GM08714 (cell line): ENCODE results near the gene SLC25A39.
"Not testable (repeated sequence)": the region's sequence is repeated elsewhere in the genome, so short reads cannot be mapped to it uniquely, and the experiment has no call there.

Experiments used
- H3K4me3 ChIP-seq: fragments of 200-500 bp; sonication (Bioruptor generic); 2 replicates; pipeline ENCODE4 v1.5.1; 2014; ENCODE audit warnings: mild to moderate bottlenecking, low read length, inconsistent platforms
- ZNF274 ChIP-seq: IDR thresholded peaks from 2 replicates; pipeline ENCODE4 v1.6.1; 2012; ENCODE audit warnings: mild to moderate bottlenecking, low read depth, low read length

Gene SLC25A39

GRCh38 chr17:44348234-44348987 lies 23.8 kb upstream of the SLC25A39 start:
- no peak overlapping the region; the same call in 1 of the 2 replicates for H3K4me3 ChIP-seq
- no peak for TF ChIP-seq ZNF274

- H3K4me3 ChIP-seq: not testable (repeated sequence)
These were observed 22.8 kb upstream of the SLC25A39 start for GRCh38 chr17:44347206-44348055.

GRCh38 chr17:44346064-44346844 lies 21.6 kb upstream of the SLC25A39 start:
- H3K4me3 ChIP-seq: peak overlapping the region; percentile 82; the same call in 1 of the 2 replicates
- TF ChIP-seq ZNF274: no peak

GRCh38 chr17:44345454-44346026 lies 20.9 kb upstream of the SLC25A39 start:
- H3K4me3 ChIP-seq: peak overlapping the region; percentile 82
- TF ChIP-seq ZNF274: no peak

GRCh38 chr17:44344939-44345453 lies 20.4 kb upstream of the SLC25A39 start, which contains the start of gene GRN:
Gene GRN (plus strand): TSS chr17:44345302. CDS start chr17:44349165, 3,863 bp downstream.
- peak within 1 kb of the TSS; percentile 82 for H3K4me3 ChIP-seq
- TF ChIP-seq ZNF274: no peak

GRCh38 chr17:44343510-44344209 lies 19.0 kb upstream of the SLC25A39 start:
- TF ChIP-seq ZNF274: no peak
- no peak overlapping the region for H3K4me3 ChIP-seq

- not testable (repeated sequence) for H3K4me3 ChIP-seq
These were observed 15.9 kb upstream of the SLC25A39 start for GRCh38 chr17:44340553-44340952.

- TF ChIP-seq ZNF274: no peak
- no peak overlapping the region for H3K4me3 ChIP-seq
These were observed 14.1 kb upstream of the SLC25A39 start for GRCh38 chr17:44338702-44339101.

GRCh38 chr17:44335968-44336367 lies 11.3 kb upstream of the SLC25A39 start:
- TF ChIP-seq ZNF274: no peak
- no peak overlapping the region for H3K4me3 ChIP-seq

- no peak for TF ChIP-seq ZNF274
- H3K4me3 ChIP-seq: no peak overlapping the region
These were observed 10.9 kb upstream of the SLC25A39 start for GRCh38 chr17:44335564-44335963.

- H3K4me3 ChIP-seq: no peak overlapping the region
- no peak for TF ChIP-seq ZNF274
These were observed 10.1 kb upstream of the SLC25A39 start for GRCh38 chr17:44334727-44335126.

- no peak for TF ChIP-seq ZNF274
- no peak overlapping the region for H3K4me3 ChIP-seq
These were observed 9.7 kb upstream of the SLC25A39 start for GRCh38 chr17:44334315-44334714.

GRCh38 chr17:44333371-44333770 lies 8.7 kb upstream of the SLC25A39 start:
- no peak for TF ChIP-seq ZNF274

More at GRCh38 chr17:44333371-44333770, 8.7 kb upstream of the SLC25A39 start:
- H3K4me3 ChIP-seq: no peak overlapping the region
